H1 (cell line): ENCODE data around the gene PXMP4. TPM values are rescaled to one million over a fixed set of nuclear protein-coding genes. Genes with fewer than 3 reads are reported as not detected.

Source experiments
- CTCF ChIA-PET: fragments of 300-600 bp; sonication (Branson Sonifier 250); formaldehyde crosslinking; loops from one replicate; lab custom pipeline; 2021; ENCODE audit not compliant: partially characterized antibody; lab: Charles Lee
- POLR2A ChIA-PET: fragments of 300-600 bp; sonication (Branson Sonifier 250); formaldehyde crosslinking; loops from one replicate; lab custom pipeline; 2021; ENCODE audit warnings: inconsistent platforms; ENCODE audit not compliant: partially characterized antibody; lab: Charles Lee
- DNase-seq, 2 experiments: peaks; one replicate each; pipeline versions ENCODE4 v3.0.0 to v3.0.0-alpha.2; 2010 to 2022; ENCODE audit warnings: low spot score in 2 of 2, low read depth in 1 of 2, mixed read lengths in 1 of 2
- FAIRE-seq: peaks from 2 replicates; lab custom pipeline; 2011; peaks lifted over from hg19 to GRCh38; lab: Jason Lieb, UNC
- H2AFZ ChIP-seq: 2 replicates; pipeline ENCODE4 v1.8.1; 2012; ENCODE audit warnings: low read length, inconsistent platforms
- H2AK5ac ChIP-seq: 2 replicates; pipeline ENCODE4 v1.6.1; 2013; ENCODE audit warnings: low read depth, low read length
- H2BK120ac ChIP-seq: replicated peaks from 2 replicates; pipeline ENCODE3; 2013; ENCODE audit warnings: low read depth, low read length, inconsistent platforms
- H2BK12ac ChIP-seq: 2 replicates; pipeline ENCODE4 v1.6.1; 2013; ENCODE audit warnings: low read depth, low read length
- H2BK15ac ChIP-seq: 2 replicates; pipeline ENCODE4 v1.6.1; 2013; ENCODE audit warnings: low read length
- H2BK20ac ChIP-seq: 2 replicates; pipeline ENCODE4 v1.6.1; 2013; ENCODE audit warnings: low read length
- H2BK5ac ChIP-seq: 2 replicates; pipeline ENCODE4 v1.6.1; 2013; ENCODE audit warnings: low read depth, low read length
- H3K14ac ChIP-seq: 2 replicates; pipeline ENCODE4 v1.6.1; 2013; ENCODE audit warnings: inconsistent platforms; ENCODE audit not compliant: insufficient read length
- H3K18ac ChIP-seq: 2 replicates; pipeline ENCODE4 v1.6.1; 2013; ENCODE audit warnings: low read length; ENCODE audit errors: extremely low read depth
- H3K23ac ChIP-seq: 2 replicates; pipeline ENCODE4 v1.6.1; 2013; ENCODE audit warnings: inconsistent platforms; ENCODE audit not compliant: insufficient read length
- H3K23me2 ChIP-seq: 2 replicates; pipeline ENCODE4 v1.6.1; 2013; ENCODE audit warnings: low read depth, low read length
- H3K27ac ChIP-seq: 2 replicates; pipeline ENCODE4 v1.6.1; 2011; ENCODE audit warnings: low read depth, low read length, inconsistent platforms
- H3K27me3 ChIP-seq, 4 experiments: replicated peaks in 1 of 4; 1 replicate in 1 of 4; 2 replicates in 3 of 4; pipeline versions ENCODE4 v1.6.1 to v1.8.1; 2011 to 2013; ENCODE audit warnings: low read length in 3 of 4, mild to moderate bottlenecking in 3 of 4, inconsistent platforms in 2 of 4, mixed read lengths in 2 of 4, moderate library complexity in 1 of 4; ENCODE audit not compliant: control insufficient read depth in 3 of 4, insufficient read depth in 3 of 4; ENCODE audit errors: extremely low read depth in 1 of 4
- H3K36me3 ChIP-seq, 4 experiments: 2 replicates each; pipeline versions ENCODE4 v1.6.1 to v1.8.1; 2011 to 2013; ENCODE audit warnings: mild to moderate bottlenecking in 4 of 4, low read length in 3 of 4, moderate library complexity in 2 of 4, control low read depth in 1 of 4, inconsistent platforms in 1 of 4; ENCODE audit not compliant: insufficient read depth in 4 of 4, control insufficient read depth in 2 of 4
- H3K4ac ChIP-seq: replicated peaks from 2 replicates; pipeline ENCODE3; 2013; ENCODE audit warnings: low read length, low read depth, mixed read lengths, inconsistent platforms; ENCODE audit not compliant: insufficient read length
- H3K4me1 ChIP-seq, 4 experiments: replicated peaks in 1 of 4; 1 replicate in 1 of 4; 2 replicates in 3 of 4; pipeline versions ENCODE4 v1.6.1 to v1.8.1; 2011 to 2013; ENCODE audit warnings: low read length in 3 of 4, inconsistent platforms in 2 of 4, mixed read lengths in 1 of 4; ENCODE audit not compliant: insufficient read depth in 4 of 4, control insufficient read depth in 3 of 4
- H3K4me2 ChIP-seq, 2 experiments: 2 replicates each; pipeline versions ENCODE4 v1.6.1 to v1.8.1; 2011 to 2013; ENCODE audit warnings: low read depth in 2 of 2, low read length in 2 of 2, control low read depth in 1 of 2, inconsistent platforms in 1 of 2, mild to moderate bottlenecking in 1 of 2; ENCODE audit not compliant: insufficient read depth in 1 of 2
- H3K4me3 ChIP-seq, 4 experiments: fragments of 200-600, 300-600 bp in 1 of 4; sonication (generic), shearing (Covaris generic), sonication (Bioruptor Twin) in 1 of 4; 2 replicates each; pipeline versions ENCODE4 v1.5.1 to v1.8.1; 2011 to 2016; ENCODE audit warnings: low read length in 4 of 4, low read depth in 3 of 4, control low read depth in 2 of 4, inconsistent platforms in 2 of 4, mild to moderate bottlenecking in 2 of 4, mixed read lengths in 1 of 4, moderate library complexity in 1 of 4; ENCODE audit not compliant: insufficient read depth in 2 of 4; ENCODE audit errors: extremely low read depth in 1 of 4
- H3K56ac ChIP-seq: replicated peaks from 2 replicates; pipeline ENCODE3; 2013; ENCODE audit warnings: low read depth, mild to moderate bottlenecking, mixed read lengths, low read length, inconsistent platforms; ENCODE audit not compliant: insufficient read length
- H3K79me1 ChIP-seq: 2 replicates; pipeline ENCODE4 v1.6.1; 2013; ENCODE audit warnings: low read depth, low read length, control low read depth
- H3K79me2 ChIP-seq, 2 experiments: 2 replicates each; pipeline versions ENCODE4 v1.6.1 to v1.8.1; 2012 to 2013; ENCODE audit warnings: low read length in 2 of 2, mild to moderate bottlenecking in 2 of 2, inconsistent platforms in 1 of 2; ENCODE audit not compliant: insufficient read depth in 2 of 2, control insufficient read depth in 1 of 2
- H3K9ac ChIP-seq, 4 experiments: replicated peaks in 1 of 4; 1 replicate in 1 of 4; 2 replicates in 3 of 4; pipeline versions ENCODE4 v1.6.1 to v1.8.1; 2011 to 2013; ENCODE audit warnings: low read depth in 3 of 4, low read length in 3 of 4, control low read depth in 2 of 4, mild to moderate bottlenecking in 2 of 4, moderate library complexity in 2 of 4, inconsistent platforms in 1 of 4; ENCODE audit errors: extremely low read depth in 1 of 4
- H3K9me3 ChIP-seq, 2 experiments: 2 replicates each; pipeline versions ENCODE4 v1.6.1 to v1.8.1; 2012 to 2013; ENCODE audit warnings: mild to moderate bottlenecking in 2 of 2, moderate library complexity in 2 of 2, control low read depth in 1 of 2, inconsistent platforms in 1 of 2, low read depth in 1 of 2, low read length in 1 of 2, mixed read lengths in 1 of 2; ENCODE audit not compliant: insufficient read depth in 2 of 2
- H4K20me1 ChIP-seq, 2 experiments: replicated peaks in 1 of 2; 2 replicates each; pipeline versions ENCODE3 to v1.8.1; 2011 to 2013; ENCODE audit warnings: inconsistent platforms in 2 of 2, low read length in 2 of 2, mild to moderate bottlenecking in 1 of 2; ENCODE audit not compliant: insufficient read depth in 2 of 2, control insufficient read depth in 1 of 2
- H4K5ac ChIP-seq: 2 replicates; pipeline ENCODE4 v1.6.1; 2013; ENCODE audit warnings: low read length, low read depth, mixed read lengths, inconsistent platforms; ENCODE audit not compliant: insufficient read length
- H4K8ac ChIP-seq: 2 replicates; pipeline ENCODE4 v1.8.0; 2013; ENCODE audit warnings: mild to moderate bottlenecking, moderate library complexity, low read length, inconsistent platforms; ENCODE audit not compliant: insufficient read depth; ENCODE audit errors: extremely low read depth
- H4K91ac ChIP-seq: replicated peaks from 2 replicates; pipeline ENCODE3; 2013; ENCODE audit warnings: low read length, mixed read lengths, inconsistent platforms; ENCODE audit not compliant: insufficient read length
- BRCA1 ChIP-seq: IDR thresholded peaks from 2 replicates; pipeline ENCODE4 v1.6.1; 2012; ENCODE audit warnings: low read depth, low read length, improper control_type of control experiment
- CTBP2 ChIP-seq: IDR thresholded peaks from 2 replicates; pipeline ENCODE4 v1.7.0; 2011; ENCODE audit warnings: borderline replicate concordance, mild to moderate bottlenecking, moderate library complexity, mixed read lengths, low read length; ENCODE audit not compliant: insufficient read depth, insufficient read length
- EZH2 ChIP-seq: fragments of 200-600 bp; sonication (generic); IDR thresholded peaks from 2 replicates; pipeline ENCODE4 v1.7.1; 2012; ENCODE audit warnings: low read depth, mild to moderate bottlenecking, moderate library complexity, low read length, inconsistent platforms; ENCODE audit not compliant: severe bottlenecking
- GTF2F1 ChIP-seq: IDR thresholded peaks from 2 replicates; pipeline ENCODE4 v1.6.1; 2012; ENCODE audit warnings: low read depth, low read length, improper control_type of control experiment, borderline replicate concordance
- JUND ChIP-seq: IDR thresholded peaks from 2 replicates; pipeline ENCODE4 v1.6.1; 2011; ENCODE audit warnings: mild to moderate bottlenecking, improper control_type of control experiment, low read length
- RXRA ChIP-seq: IDR thresholded peaks from 2 replicates; pipeline ENCODE4 v1.6.1; 2011; ENCODE audit warnings: low read depth, mild to moderate bottlenecking, low read length, moderate library complexity; ENCODE audit not compliant: insufficient read depth
- SIN3A ChIP-seq, 2 experiments: IDR thresholded peaks in 1 of 2; conservative IDR thresholded peaks in 1 of 2; 2 replicates each; pipeline ENCODE4 v1.6.1; 2011 to 2012; ENCODE audit warnings: low read length in 2 of 2, improper control_type of control experiment in 1 of 2, low read depth in 1 of 2, mild to moderate bottlenecking in 1 of 2
- SP1 ChIP-seq: IDR thresholded peaks from 2 replicates; pipeline ENCODE4 v1.6.1; 2011; ENCODE audit warnings: low read depth, low read length
- TEAD4 ChIP-seq: IDR thresholded peaks from 2 replicates; pipeline ENCODE4 v1.6.1; 2012; ENCODE audit warnings: low read depth, low read length, inconsistent platforms, mixed read lengths
- YY1 ChIP-seq: IDR thresholded peaks from 2 replicates; pipeline ENCODE4 v1.6.1; 2011; ENCODE audit warnings: low read depth, mild to moderate bottlenecking, low read length
- WGBS, 2 experiments: shearing (Covaris generic) in 1 of 2; methylation state at CpG; one replicate each; pipeline versions ENCODE4 v1.1.6 to v1.1.7; 2013 to 2015; ENCODE audit warnings: low lambda C conversion rate in 2 of 2, mixed read lengths in 2 of 2, inconsistent platforms in 1 of 2, low coverage in 1 of 2, missing lambda C conversion rate in 1 of 2; ENCODE audit not compliant: insufficient replicate concordance in 2 of 2, insufficient coverage in 1 of 2, insufficient read length in 1 of 2; ENCODE audit errors: extremely low coverage in 1 of 2, missing lambda C conversion rate in 1 of 2; 5-methylcytosine and 5-hydroxymethylcytosine counted together
- polyA plus RNA-seq, 7 experiments: library from polyadenylated mRNA; depleted of rRNA in 3 of 7; stranded (reverse) in 5 of 7; unstranded in 2 of 7; fragments of >200 nt in 5 of 7; fragments of 200-250 nt in 2 of 7; gene quantifications; 1 replicate in 5 of 7; 2 replicates in 1 of 7; 4 replicates in 1 of 7; pipeline versions ENCODE4 v1.2.1 to v1.2.3, GENCODE V29; 2011 to 2013; ENCODE audit warnings: missing spikeins in 2 of 7, mixed read lengths in 2 of 7
- total RNA-seq: library from RNA; stranded (reverse); fragmentation: NEBNext Ultra II Directional; extraction: Animal tissue kit (Norgen Biotek cat#: 25700); gene quantifications from 2 replicates; pipeline ENCODE4 v1.2.1, GENCODE V29; 2021
- TF ChIP-seq, protein P1 (sequence below), 3 experiments: IDR thresholded peaks; 1 replicate in 2 of 3; 2 replicates in 1 of 3; pipeline versions ENCODE4 v1.5.1 to v1.6.1; 2011; ENCODE audit warnings: low read length in 3 of 3, mild to moderate bottlenecking in 3 of 3, inconsistent platforms in 2 of 3, low read depth in 1 of 3, moderate library complexity in 1 of 3; ENCODE audit not compliant: insufficient read depth in 1 of 3; ENCODE audit errors: control extremely low read depth in 1 of 3

Gene PXMP4
- total and polyA plus RNA-seq, 2 of the 8 experiments (the other 6 are each of a cell fraction or from before 2014, with no cell fraction given): 3.3 to 3.4 TPM

DNA sequence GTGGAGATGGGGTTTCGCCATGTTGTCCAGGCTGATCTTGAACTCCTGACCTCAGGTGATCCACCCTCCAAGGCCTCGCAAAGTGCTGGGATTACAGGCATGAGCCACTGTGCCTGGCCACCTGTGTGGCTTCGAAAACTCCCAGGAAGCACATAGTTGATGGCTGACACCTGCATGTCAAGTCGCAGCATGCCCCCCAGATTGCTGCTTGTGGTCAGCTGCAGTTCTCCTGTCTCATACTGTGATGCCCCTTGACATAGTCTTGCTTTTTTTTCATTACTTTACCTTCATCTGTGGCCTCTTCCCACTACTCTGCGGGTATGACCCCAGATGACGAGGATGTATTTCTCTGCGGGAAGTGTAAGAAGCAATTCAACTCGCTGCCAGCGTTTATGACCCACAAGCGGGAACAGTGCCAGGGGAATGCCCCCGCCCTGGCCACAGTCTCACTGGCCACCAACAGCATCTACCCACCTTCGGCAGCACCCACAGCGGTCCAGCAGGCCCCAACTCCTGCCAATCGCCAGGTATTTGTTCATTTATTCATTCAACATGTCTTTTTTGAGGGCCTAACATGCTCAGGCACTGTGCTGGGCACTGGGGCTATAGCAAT, 24.8 kb upstream of the PXMP4 start:
- H4K91ac ChIP-seq: no peak overlapping the region
- H3K56ac ChIP-seq: no peak overlapping the region
- no peak overlapping the region for H3K4me2 ChIP-seq
- H3K14ac ChIP-seq: no peak overlapping the region
- no peak overlapping the region for H4K5ac ChIP-seq
- H3K18ac ChIP-seq: no peak overlapping the region
- ChIA-PET POLR2A (no interaction called here), CTCF (no interaction called here)
- no peak overlapping the region for H2BK120ac ChIP-seq
- no peak overlapping the region for H2AK5ac ChIP-seq
- H3K4me3 ChIP-seq: no peak overlapping the region
- no peak overlapping the region for H2BK15ac ChIP-seq
- no peaks in the 10 kb centered on the region for H3K36me3 ChIP-seq
- H3K23ac ChIP-seq: no peak overlapping the region
- H2BK20ac ChIP-seq: no peak overlapping the region
- no peaks in the 10 kb centered on the region for H3K79me2 ChIP-seq
- no peaks in the 10 kb centered on the region for H3K23me2 ChIP-seq
- H3K27ac ChIP-seq: no peak overlapping the region
- H2BK5ac ChIP-seq: no peak overlapping the region
- no peaks in the 10 kb centered on the region for H4K20me1 ChIP-seq
- no peak overlapping the region for H2AFZ ChIP-seq
- no peak overlapping the region for H3K4ac ChIP-seq
- no peaks in the 10 kb centered on the region; the same call in 1 of the 2 replicates for H3K79me1 ChIP-seq
- DNase-seq: no peak
- no peaks in the 10 kb centered on the region for H3K9me3 ChIP-seq
- no peak overlapping the region for H3K9ac ChIP-seq
- peaks cover 0 to 2% (median 0%) of the 10 kb centered on the region in 4 experiments; a peak in 1 of 7 replicates for H3K4me1 ChIP-seq
- no peak overlapping the region; the same call in 1 of the 2 replicates for H4K8ac ChIP-seq
- H3K27me3 ChIP-seq: no peaks in the 10 kb centered on the region
- H2BK12ac ChIP-seq: no peak overlapping the region
- FAIRE-seq: no peak
- WGBS, 2 experiments: 95% methylated on average over 14 of the region's 14 CpGs; no CpG with 5 or more reads in 1 of the 2 experiments
- TF ChIP-seq YY1: no peak
- TF ChIP-seq CTBP2: no peak
- TF ChIP-seq, protein P1, sequence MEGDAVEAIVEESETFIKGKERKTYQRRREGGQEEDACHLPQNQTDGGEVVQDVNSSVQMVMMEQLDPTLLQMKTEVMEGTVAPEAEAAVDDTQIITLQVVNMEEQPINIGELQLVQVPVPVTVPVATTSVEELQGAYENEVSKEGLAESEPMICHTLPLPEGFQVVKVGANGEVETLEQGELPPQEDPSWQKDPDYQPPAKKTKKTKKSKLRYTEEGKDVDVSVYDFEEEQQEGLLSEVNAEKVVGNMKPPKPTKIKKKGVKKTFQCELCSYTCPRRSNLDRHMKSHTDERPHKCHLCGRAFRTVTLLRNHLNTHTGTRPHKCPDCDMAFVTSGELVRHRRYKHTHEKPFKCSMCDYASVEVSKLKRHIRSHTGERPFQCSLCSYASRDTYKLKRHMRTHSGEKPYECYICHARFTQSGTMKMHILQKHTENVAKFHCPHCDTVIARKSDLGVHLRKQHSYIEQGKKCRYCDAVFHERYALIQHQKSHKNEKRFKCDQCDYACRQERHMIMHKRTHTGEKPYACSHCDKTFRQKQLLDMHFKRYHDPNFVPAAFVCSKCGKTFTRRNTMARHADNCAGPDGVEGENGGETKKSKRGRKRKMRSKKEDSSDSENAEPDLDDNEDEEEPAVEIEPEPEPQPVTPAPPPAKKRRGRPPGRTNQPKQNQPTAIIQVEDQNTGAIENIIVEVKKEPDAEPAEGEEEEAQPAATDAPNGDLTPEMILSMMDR (IDR thresholded peaks at IDR 0.05; ENCODE audit: control extremely low read depth in 1 of 3, insufficient read depth in 1 of 3, low read depth in 1 of 3, low read length in 3 of 3): no peak
- TF ChIP-seq GTF2F1: no peak
- TF ChIP-seq EZH2: no peak
- TF ChIP-seq RXRA: no peak
- no peak for TF ChIP-seq TEAD4
- no peak for TF ChIP-seq SP1
- no peak for TF ChIP-seq BRCA1
- TF ChIP-seq SIN3A (conservative IDR thresholded peaks at IDR 0.05 in 1 of 2, IDR thresholded peaks at IDR 0.05 in 1 of 2; ENCODE audit: low read depth in 1 of 2, low read length in 2 of 2): no peak
- TF ChIP-seq JUND: no peak
